ENCODE measurements around the gene POU6F2.

DNA sequence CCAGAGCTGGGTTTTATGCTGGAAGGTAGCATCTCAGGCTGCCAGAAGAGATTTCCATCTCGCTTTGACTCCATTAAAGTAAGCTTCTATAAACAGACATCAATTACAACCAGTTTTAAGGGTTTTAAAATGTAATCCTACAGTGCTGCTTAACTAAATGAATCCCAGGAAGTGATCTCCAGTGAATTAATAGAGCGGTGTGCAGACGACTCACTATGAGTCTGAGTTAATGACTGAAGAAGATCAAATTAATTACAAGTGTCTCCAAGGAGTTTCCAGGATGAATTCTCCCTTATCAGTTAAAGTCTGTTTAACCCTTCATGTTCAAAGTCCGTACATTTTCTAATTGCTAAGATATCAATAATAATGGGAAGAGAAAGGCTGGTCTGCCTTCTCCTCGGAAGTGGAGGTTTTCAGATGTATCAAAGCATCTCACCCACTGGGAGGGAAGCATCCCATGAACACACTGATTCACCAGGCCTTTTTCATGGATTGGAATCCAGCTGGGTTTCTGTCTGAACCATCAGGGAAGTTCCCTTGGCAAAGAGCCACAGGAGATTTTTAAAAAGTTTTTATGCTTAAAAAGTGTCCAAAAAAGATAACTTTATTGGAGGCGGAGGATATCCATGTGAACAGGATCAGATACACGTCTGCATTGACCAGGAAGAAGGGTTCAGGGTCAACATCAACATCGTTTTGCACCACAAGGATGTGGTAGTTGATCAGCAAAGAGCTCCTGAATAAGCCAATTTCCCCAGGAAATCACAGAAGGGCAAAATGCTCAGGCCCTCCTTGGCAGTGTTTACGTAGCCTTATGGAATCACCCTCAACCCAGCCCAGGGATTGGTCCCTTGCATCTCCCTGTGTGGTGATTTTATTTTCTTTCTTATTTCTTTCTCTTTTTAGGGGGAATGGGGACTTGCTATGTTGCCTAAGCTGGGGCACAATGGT, 288.2 kb downstream of the POU6F2 start:
- TF ChIP-seq, protein P1, sequence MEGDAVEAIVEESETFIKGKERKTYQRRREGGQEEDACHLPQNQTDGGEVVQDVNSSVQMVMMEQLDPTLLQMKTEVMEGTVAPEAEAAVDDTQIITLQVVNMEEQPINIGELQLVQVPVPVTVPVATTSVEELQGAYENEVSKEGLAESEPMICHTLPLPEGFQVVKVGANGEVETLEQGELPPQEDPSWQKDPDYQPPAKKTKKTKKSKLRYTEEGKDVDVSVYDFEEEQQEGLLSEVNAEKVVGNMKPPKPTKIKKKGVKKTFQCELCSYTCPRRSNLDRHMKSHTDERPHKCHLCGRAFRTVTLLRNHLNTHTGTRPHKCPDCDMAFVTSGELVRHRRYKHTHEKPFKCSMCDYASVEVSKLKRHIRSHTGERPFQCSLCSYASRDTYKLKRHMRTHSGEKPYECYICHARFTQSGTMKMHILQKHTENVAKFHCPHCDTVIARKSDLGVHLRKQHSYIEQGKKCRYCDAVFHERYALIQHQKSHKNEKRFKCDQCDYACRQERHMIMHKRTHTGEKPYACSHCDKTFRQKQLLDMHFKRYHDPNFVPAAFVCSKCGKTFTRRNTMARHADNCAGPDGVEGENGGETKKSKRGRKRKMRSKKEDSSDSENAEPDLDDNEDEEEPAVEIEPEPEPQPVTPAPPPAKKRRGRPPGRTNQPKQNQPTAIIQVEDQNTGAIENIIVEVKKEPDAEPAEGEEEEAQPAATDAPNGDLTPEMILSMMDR (conservative IDR thresholded peaks at IDR 0.05 in 1 of 2, IDR thresholded peaks at IDR 0.05 in 1 of 2; ENCODE audit: low read depth in 1 of 2, low read length in 2 of 2) = no peak
- TF ChIP-seq EZH2 (IDR thresholded peaks at IDR 0.05; ENCODE audit: low read length, missing control alignments) = no peak

Measured in fibroblast of lung (primary cell).